Left lobe of liver (tissue), 2 donors: ENCODE measurements around the gene SLC25A47. TPM values are rescaled to one million over a fixed set of nuclear protein-coding genes. Genes with fewer than 3 reads are reported as not detected.
"Not testable (repeated sequence)": the region's sequence is repeated elsewhere in the genome, so short reads cannot be mapped to it uniquely, and the experiment has no call there.

Experiments
- ATAC-seq: fragments of 200-7000 bp; cut with Tn5 transposase; one replicate; pipeline ENCODE4 v1.9.1; 2020; ENCODE audit warnings: mild to moderate bottlenecking, moderate library complexity
- DNase-seq: peaks from one replicate; pipeline ENCODE4 v3.0.0-alpha.2; 2020; ENCODE audit warnings: low spot score
- total RNA-seq: library from RNA; stranded (reverse); gene quantifications from one replicate; pipeline ENCODE4 v1.2.1, GENCODE V29; 2021
- donor health status: DM: no; HTN: no; CAD: no; lungs with moderate emphysema.
- donor health status: DM: no; HTN: yes; CAD: no.

SLC25A47 gene
- total RNA-seq, 1 donor from 2014 or later: 191 TPM

DNA sequence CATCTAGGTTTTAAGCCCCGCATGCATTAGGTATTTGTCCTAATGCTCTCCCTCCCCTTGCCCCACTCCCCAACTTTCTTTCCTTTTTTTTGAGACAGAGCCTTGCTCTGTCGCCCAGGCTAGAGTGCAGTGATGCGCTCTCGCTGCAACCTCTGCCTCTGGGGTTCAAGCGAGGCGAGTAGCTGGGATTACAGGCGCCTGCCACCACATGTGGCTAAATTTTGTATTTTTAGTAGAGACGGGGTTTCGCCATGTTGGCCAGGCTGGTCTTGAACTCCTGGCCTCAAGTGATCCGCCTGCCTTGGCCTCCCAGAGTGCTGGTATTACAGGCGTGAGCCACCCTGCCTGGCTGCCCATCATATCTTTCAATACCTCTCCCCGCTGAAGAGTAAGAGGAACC lies 19.7 kb downstream of the SLC25A47 start:
- DNase-seq, ATAC-seq: not testable (repeated sequence)

GRCh38 chr14:100344657-100345056 lies 21.5 kb downstream of the SLC25A47 start:
- not testable (repeated sequence) for ATAC-seq

DNA sequence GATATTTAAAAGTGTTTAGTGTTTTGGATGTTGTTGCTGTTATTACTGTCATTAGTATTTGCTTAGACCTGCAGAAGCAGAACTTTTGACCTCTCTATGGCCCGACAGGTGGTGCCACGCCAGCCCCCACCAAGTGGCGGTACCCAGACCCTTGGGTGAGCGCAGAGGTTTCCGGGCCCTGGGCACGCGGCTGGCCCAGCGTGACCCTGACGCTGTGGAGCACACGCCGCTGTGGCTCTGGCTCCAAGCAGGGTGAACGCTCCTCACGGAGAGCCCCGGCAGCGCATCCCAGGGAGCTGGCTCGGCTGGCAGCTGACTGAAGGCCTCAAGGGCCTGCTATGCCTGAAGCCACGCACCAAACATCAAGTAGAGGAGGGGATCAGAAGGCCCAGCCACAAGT lies 22.6 kb downstream of the SLC25A47 start:
- ATAC-seq: no peak
- DNase-seq: no peak

More at GRCh38 chr14:100344657-100345056, 21.5 kb downstream of the SLC25A47 start:
- DNase-seq: not testable (repeated sequence)

DNA sequence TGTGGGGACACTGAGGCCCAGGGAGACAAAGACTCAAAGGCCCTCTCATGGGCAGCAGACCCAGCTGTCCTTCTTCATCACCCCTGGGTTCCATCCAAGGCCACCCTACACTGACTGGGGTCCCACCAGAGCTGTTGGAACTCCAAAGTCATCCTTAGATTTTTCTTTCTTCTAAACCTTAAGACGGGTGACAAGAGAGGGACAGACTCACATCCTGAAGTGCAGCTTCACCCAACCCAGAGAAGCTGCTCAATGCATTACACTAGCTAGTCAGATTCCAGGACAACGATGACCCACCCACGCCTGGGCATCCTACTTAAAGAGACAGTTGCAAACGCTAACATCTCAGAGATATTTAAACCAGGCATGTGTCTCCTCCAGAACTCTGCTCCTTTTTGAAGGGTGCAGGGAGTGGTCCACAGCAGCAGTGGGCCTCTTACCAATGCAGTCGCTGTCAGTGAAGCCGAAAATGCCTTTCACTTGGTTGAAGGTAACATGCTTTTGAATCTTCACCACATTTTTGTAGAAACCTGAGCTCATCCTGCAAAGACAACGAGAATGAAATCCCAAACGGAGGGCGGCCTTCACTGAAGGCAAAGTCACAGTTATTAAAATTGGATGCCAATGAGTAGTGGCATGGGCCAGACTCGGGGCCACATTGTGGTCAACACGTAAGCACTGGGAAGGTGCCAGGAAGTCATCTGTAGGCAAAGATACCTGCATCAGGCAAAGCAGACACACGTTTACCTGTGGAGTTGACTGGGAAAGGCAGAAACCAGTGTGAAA lies 23.4 kb downstream of the SLC25A47 start:
- DNase-seq (no peak), ATAC-seq (no peak)

DNA sequence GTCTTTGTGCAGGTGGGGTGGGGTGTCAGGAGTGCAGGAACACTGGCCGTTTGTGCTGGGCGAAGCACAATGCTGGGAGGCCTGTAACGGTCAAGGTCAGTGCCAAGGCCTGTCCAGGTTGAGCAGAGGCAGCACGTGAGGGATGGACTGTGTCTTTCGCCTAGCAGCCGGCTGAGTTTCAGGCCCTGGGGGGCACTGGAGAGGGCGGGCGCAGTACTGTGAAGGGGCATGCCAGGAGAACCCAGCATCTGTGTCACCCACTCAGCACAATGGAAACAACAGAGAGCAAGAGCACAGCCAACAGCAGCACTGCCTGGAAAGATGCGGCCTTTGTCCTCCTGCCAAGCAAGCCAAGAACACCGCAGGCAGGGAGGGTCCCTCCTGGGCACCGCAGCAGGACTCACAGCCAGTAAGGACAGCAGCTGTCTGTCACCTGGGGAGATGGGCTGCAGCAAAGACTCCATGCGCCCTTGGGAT lies 25.2 kb downstream of the SLC25A47 start:
- DNase-seq: no peak
- ATAC-seq: no peak

GRCh38 chr14:100348784-100349685 lies 25.9 kb downstream of the SLC25A47 start:
- DNase-seq: no peak
- ATAC-seq: no peak

- DNase-seq: no peak
- ATAC-seq: no peak
Measured at GRCh38 chr14:100350276-100350926, 27.3 kb downstream of the SLC25A47 start.

DNA sequence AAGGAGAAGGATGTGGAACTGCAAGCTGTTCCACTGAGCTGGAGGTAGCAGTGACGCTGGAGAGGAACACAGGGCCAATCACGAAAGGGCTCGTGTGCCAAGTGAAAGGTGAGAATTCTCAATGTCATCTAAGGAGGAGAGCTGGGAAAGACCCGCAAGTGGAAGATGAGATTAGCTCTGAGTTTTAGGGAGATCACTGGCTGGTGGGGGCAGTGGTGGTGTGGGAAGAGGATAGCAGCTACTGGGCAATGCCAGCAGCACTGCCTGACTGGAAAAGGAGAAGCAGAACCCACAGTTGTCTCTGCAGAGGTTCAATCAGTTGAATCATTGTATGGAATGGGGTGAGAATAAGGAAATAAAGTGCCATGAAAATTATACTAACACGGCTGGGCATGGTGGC lies 27.8 kb downstream of the SLC25A47 start:
- no peak for ATAC-seq
- DNase-seq: no peak

- no peak for DNase-seq
- no peak for ATAC-seq
Measured at GRCh38 chr14:100358396-100358795, 35.3 kb downstream of the SLC25A47 start.

- DNase-seq: no peak
- no peak for ATAC-seq
Measured at GRCh38 chr14:100359111-100359510, 36.0 kb downstream of the SLC25A47 start.

GRCh38 chr14:100359881-100360280 lies 36.7 kb downstream of the SLC25A47 start:
- no peak for DNase-seq
- peak; percentile 29 for ATAC-seq

DNA sequence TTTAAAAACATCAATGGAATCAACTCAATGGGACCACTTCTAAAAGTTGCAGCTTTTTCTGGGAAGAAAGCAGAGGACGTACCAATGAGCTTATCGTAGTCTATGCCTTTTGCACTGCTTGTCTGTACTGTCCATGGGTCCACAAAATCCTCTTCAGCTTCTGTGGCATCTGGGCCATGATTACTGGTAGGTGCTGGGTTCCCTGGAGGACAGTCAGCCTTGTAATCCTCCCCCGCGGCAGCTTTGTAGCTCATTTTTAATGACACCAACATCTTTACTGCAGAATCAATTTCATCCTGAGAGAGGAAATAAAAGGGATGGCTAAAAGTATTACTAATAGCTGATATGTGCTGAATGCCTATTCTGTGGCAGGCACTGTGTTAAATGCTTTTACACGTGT lies 38.5 kb downstream of the SLC25A47 start:
- no peak for DNase-seq
- no peak for ATAC-seq

DNA sequence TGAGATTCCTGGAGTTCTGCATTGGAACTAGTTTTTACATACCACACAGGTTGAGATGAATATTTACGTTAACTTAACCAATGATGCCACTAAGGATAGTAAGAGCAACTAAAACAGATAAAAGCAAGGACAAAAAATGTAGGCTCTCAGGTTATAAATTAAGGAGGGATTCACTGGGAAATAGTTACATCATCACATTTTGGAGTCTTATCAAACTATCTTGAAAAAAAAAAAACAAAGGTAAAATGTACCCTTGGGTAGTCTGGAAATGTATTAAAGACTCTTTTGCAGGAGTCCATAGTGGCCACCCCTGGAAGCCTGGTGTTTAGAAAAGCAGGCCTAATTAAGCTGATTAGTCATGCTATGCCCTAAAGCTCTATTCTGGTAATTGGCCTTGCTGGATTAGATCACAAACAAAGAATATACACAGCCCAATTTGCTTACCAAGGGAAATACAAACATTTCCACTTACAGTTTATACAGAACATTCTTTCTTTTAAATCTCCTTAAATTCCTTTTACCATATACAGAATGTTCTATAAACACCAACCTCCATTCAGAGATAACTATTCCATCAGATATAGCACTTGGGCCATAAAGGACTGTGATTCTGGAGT lies 39.3 kb downstream of the SLC25A47 start:
- ATAC-seq (no peak), DNase-seq (no peak)

GRCh38 chr14:100363053-100363452 lies 39.9 kb downstream of the SLC25A47 start:
- DNase-seq: no peak
- no peak for ATAC-seq

GRCh38 chr14:100364403-100364802 lies 41.3 kb downstream of the SLC25A47 start:
- DNase-seq: no peak
- no peak for ATAC-seq

DNA sequence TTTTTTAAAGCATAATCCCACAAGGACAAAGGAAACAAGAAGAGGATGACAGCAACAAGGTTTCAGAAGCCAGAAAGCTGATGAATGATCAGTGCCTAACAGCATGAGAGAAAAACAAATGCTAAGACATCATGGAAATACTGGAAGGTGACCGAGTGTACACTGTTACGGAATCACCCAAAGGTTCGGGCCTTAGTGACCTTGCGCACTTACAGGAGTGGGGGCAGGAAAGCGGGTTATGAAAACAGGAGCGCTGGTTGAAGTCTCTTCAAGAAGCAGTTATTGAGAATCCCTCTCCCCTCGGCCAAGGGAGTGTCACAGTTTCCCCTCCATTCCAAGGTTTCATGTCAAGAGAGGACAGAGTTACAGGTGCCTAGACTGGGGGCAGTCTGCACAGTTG lies 42.6 kb downstream of the SLC25A47 start:
- no peak for DNase-seq
- no peak for ATAC-seq

GRCh38 chr14:100369019-100369418 lies 45.9 kb downstream of the SLC25A47 start:
- no peak for DNase-seq
- peak; percentile 59 for ATAC-seq

DNA sequence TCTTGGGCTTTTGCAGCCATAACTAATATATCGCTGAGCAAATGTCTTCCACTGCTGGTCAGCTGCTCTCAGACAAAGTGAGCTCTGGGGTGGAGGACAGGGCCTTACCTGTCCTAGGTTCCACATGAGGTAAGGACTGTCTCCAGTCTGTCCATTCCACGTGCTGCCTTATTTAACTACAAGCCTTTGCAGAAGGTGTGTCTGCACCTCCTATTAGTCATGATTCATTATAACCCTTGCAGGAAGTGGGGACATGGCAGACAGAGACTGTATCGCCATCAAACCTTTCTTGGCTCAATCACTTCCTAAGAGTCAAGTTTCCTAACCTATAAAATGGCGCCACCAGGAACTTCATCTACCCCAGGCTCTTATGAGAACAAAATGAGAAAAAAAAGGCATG lies 46.9 kb downstream of the SLC25A47 start:
- no peak for ATAC-seq
- no peak for DNase-seq

DNA sequence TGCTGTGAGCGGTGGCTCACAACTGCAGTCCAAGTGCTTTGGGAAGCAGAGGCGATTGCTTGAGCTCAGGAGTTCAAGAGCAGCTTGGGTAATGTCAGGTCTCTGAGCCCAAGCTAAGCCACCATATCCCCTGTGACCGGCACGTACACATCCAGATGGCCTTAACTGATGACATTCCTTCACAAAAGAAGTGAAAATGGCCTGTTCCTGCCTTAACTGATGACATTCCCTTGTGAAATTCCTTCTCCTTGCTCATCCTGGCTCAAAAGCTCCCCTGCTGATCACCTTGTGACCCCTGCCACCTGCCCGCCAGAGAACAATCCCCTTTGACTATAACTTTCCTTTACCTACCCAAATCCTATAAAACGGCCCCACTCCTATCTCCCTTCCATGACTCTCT lies 48.6 kb downstream of the SLC25A47 start:
- ATAC-seq (no peak), DNase-seq (no peak)

- DNase-seq (no peak), ATAC-seq (no peak)
Measured at GRCh38 chr14:100372357-100373048, 49.4 kb downstream of the SLC25A47 start.
